ENCODE results near the gene ITPR1.

DNA sequence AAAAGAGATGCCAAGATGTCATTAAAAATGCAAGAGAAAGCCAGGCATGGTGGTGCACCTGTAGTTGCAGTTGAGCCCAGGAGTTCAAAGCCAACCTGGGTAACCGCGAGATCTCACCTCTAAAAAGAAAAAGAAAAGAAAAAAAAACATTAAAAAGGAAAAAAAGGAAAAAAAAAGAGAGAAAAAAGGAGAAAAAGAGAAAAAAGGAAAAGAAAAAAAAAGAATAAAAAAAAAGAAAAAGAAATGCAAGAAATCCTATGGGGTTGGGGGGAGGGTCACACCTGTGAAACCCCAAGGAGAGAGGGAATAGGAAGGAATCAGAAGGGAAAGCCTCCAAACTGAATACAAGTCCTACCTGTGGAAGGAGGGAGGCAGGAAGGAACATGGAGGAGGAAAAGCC, 20.8 kb upstream of the ITPR1 start:
- TF ChIP-seq, protein P1, sequence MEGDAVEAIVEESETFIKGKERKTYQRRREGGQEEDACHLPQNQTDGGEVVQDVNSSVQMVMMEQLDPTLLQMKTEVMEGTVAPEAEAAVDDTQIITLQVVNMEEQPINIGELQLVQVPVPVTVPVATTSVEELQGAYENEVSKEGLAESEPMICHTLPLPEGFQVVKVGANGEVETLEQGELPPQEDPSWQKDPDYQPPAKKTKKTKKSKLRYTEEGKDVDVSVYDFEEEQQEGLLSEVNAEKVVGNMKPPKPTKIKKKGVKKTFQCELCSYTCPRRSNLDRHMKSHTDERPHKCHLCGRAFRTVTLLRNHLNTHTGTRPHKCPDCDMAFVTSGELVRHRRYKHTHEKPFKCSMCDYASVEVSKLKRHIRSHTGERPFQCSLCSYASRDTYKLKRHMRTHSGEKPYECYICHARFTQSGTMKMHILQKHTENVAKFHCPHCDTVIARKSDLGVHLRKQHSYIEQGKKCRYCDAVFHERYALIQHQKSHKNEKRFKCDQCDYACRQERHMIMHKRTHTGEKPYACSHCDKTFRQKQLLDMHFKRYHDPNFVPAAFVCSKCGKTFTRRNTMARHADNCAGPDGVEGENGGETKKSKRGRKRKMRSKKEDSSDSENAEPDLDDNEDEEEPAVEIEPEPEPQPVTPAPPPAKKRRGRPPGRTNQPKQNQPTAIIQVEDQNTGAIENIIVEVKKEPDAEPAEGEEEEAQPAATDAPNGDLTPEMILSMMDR (IDR thresholded peaks at IDR 0.05) = no peak
- no peak for TF ChIP-seq MXI1 (IDR thresholded peaks at IDR 0.05; ENCODE audit: low read depth, low read length)
- TF ChIP-seq GATA2 (CRISPR knock-in tag; IDR thresholded peaks at IDR 0.05) = no peak
- TF ChIP-seq, protein P2, sequence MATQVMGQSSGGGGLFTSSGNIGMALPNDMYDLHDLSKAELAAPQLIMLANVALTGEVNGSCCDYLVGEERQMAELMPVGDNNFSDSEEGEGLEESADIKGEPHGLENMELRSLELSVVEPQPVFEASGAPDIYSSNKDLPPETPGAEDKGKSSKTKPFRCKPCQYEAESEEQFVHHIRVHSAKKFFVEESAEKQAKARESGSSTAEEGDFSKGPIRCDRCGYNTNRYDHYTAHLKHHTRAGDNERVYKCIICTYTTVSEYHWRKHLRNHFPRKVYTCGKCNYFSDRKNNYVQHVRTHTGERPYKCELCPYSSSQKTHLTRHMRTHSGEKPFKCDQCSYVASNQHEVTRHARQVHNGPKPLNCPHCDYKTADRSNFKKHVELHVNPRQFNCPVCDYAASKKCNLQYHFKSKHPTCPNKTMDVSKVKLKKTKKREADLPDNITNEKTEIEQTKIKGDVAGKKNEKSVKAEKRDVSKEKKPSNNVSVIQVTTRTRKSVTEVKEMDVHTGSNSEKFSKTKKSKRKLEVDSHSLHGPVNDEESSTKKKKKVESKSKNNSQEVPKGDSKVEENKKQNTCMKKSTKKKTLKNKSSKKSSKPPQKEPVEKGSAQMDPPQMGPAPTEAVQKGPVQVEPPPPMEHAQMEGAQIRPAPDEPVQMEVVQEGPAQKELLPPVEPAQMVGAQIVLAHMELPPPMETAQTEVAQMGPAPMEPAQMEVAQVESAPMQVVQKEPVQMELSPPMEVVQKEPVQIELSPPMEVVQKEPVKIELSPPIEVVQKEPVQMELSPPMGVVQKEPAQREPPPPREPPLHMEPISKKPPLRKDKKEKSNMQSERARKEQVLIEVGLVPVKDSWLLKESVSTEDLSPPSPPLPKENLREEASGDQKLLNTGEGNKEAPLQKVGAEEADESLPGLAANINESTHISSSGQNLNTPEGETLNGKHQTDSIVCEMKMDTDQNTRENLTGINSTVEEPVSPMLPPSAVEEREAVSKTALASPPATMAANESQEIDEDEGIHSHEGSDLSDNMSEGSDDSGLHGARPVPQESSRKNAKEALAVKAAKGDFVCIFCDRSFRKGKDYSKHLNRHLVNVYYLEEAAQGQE (IDR thresholded peaks at IDR 0.05; ENCODE audit: low read depth, low read length) = no peak

All from SK-N-SH (cell line).